GM19025 (cell line): ENCODE measurements around the gene HSF5.
A peak's percentile ranks its signal among the peaks of the same experiment; 100 is the strongest.
"Not testable (repeated sequence)": the region's sequence is repeated elsewhere in the genome, so short reads cannot be mapped to it uniquely, and the experiment has no call there.

Source experiments
- ATAC-seq: cut with Tn5 transposase; IDR thresholded peaks from one replicate; pipeline ENCODE4 v1.9.1; 2021; ENCODE audit warnings: mild to moderate bottlenecking, low read depth, moderate library complexity; ENCODE audit not compliant: unreplicated experiment

Gene HSF5

GRCh38 chr17:58517378-58517927, 29.2 kb upstream of the HSF5 start:
- ATAC-seq: no peak

- no peak for ATAC-seq
Measured at GRCh38 chr17:58516644-58517377, 28.6 kb upstream of the HSF5 start.

GRCh38 chr17:58515286-58515685, 27.1 kb upstream of the HSF5 start:
- no peak for ATAC-seq

- no peak for ATAC-seq
Measured at GRCh38 chr17:58514770-58515157, 26.6 kb upstream of the HSF5 start.

GRCh38 chr17:58513965-58514769, 26.0 kb upstream of the HSF5 start, which contains the start of gene MTMR4:
Gene MTMR4, minus strand, starts transcription at chr17:58514638. Its CDS starts 231 bp downstream, at chr17:58514407.
- peak; percentile 11 for ATAC-seq

- no peak for ATAC-seq
Measured at GRCh38 chr17:58513267-58513964, 25.2 kb upstream of the HSF5 start.

- ATAC-seq: no peak
Measured at GRCh38 chr17:58510075-58510474, 21.9 kb upstream of the HSF5 start.

GRCh38 chr17:58508341-58509067, 20.3 kb upstream of the HSF5 start:
- no peak for ATAC-seq

DNA sequence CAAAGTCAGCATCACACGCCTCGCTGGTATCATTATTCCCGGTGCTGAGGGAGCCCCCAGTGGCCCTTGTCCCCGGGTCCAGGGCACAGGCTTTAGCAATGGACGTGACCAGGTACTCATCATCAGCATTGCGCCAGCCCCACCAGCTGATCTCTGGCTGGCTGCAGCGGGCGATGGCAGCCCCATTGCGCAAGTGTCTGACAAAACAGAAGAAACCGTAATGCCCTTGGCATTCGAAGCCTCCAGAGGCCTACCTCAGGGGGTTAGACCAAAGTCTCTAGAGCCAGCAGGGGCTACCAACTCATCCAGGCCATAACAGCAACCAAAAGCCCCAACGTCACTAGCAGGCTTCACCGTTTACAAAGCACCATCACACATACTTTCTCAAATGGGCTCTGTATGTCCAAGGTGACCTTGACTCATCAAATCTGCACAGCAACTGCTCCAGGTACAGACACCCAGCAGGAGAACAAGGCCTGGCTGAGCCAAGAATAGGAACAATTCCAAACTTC, 19.0 kb upstream of the HSF5 start:
- no peak for ATAC-seq

DNA sequence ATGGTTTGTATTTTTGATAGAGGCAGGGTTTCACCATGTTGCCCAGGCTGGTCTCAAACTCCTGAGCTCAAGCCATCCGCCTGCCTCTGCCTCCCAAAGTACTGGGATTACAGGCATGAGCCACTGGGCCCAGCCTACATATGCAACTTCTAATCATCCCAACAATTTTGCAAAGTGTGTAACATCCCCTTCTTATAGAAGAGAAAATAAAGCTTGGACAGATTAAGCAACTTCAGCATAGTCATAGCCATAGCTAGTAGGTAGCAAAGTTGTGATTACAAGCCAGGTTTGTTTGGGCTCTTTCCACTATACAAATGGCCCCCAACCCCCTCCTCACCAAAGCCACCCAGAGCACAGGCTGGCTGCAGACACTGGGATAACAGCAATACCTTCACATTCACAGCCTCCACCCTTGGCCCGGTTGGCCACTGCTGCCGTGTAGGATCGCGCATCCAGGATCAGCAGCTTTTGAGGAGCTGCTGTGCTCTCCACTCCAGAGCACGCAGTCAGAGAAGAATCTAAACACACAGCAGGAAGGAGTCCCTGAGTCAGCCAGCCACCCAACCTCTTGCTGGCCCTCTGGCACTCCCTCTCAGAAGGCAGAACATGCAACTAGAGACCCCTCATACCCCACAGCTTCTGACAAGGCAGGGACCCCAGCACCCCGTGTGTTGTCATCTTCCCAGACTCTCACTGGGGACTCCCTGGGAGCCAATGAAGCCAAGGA, 18.3 kb upstream of the HSF5 start:
- no peak for ATAC-seq

GRCh38 chr17:58504826-58505351, 16.7 kb upstream of the HSF5 start:
- peak; percentile 90 for ATAC-seq

DNA sequence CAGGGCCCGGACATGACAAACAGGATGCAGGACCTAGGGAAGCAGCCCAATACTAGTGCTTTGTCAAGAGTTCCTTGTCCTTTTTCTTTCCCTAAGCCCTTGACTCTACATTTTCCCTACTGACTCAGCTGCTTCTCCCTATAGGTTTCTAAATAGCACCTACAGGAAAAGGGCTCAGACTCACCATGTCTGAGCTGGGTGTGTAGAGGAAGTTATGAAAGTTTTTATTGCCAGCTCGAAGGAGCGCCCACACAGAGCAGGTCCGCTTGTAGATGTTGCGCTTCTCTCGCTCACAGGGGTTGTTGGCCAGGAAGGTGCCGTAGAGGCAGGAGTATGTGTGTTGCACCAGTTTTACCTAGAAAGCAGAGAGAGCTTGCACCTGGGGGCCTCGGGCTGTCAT, 15.7 kb upstream of the HSF5 start:
- no peak for ATAC-seq

DNA sequence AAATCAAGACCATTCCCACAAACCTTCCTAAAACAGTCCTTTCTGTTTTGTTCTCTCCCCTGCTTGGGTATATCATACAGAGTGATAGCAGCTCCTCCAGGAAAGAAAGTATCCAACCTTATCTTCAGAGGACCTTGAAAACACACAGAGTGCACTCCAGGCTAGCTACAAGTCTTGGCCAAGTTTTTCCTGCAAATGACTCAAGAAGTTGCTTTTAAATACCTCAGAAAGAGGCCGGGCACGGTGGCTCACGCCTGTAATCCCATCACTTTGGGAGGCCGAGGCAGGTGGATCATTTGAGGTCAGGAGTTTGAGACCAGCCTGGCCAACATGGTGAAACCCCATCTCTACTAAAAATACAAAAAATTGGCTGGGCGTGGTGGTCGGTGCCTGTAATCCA, 14.9 kb upstream of the HSF5 start:
- ATAC-seq: not testable (repeated sequence)

DNA sequence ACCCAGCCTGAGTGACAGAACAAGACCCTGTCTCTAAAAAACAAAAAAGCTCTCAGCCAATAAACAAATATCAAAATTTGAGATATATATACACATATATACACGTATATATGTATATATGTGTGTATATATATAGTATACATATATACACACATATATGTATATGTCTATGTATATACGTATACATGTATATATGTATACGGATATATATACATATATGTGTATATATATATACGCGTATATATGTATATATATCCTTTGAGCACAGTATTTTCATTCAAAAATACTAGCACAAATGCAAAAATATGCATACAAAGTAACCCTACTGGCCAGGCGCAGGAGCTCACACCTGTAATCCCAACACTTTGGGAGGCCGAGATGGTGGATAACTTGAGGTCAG, 13.2 kb upstream of the HSF5 start:
- no peak for ATAC-seq

GRCh38 chr17:58498177-58498828, 10.1 kb upstream of the HSF5 start:
- no peak for ATAC-seq

GRCh38 chr17:58493506-58493905, 5.3 kb upstream of the HSF5 start:
- no peak for ATAC-seq

DNA sequence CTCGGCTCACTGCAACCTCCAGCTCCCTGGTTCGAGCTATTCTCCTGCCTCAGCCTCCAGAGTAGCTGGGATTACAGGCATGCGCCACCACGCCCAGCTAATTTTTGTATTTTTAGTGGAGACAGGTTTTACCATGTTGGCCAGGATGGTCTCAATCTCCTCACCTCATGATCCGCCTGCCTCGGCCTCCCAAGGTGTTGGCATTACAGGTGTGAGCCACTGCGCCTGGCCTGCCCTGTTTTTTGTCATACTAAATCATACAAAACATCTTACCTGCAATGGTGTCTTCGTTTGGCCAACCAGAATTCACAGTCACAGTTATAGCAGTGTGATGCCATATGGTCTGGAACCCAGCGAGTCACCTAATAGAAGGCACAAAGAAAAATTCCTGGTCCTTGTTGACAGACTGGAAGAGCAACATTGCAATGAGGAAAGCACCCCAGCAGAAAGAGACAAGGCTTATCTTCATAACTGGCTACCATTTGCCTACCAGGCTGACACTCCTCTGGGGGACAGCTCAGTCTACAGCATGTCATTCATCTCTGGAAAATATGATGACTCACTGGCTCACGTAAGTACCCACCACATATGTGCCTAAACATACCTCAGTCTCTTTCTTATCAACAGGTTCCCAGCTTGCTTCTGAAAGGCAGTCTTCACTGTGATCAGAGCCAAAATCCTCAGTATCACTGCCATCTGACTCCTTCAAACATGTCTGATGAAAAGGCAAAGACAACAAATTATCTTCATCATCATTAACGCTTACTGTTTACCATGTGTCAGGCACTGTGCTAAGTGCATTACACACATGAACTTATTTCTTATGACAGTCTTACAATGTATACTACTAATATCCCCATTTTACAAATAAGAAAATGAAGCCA, 4.3 kb upstream of the HSF5 start:
- ATAC-seq: no peak
